HG03108 (cell line): Measurements from ENCODE around the gene PROX2.

Experiments used
- ATAC-seq: cut with Tn5 transposase; IDR thresholded peaks from one replicate; pipeline ENCODE4 v1.9.1; 2021; ENCODE audit warnings: moderate library complexity; ENCODE audit not compliant: unreplicated experiment

The PROX2 gene

GRCh38 chr14:74879427-74880182, 3.7 kb upstream of the PROX2 start:
- ATAC-seq: no peak

GRCh38 chr14:74875204-74875603, 741 bp downstream of the PROX2 start:
- ATAC-seq: no peak

- no peak for ATAC-seq
Measured at GRCh38 chr14:74871819-74872218, 4.1 kb downstream of the PROX2 start.

GRCh38 chr14:74868739-74869138, 7.2 kb downstream of the PROX2 start:
- ATAC-seq: no peak

- ATAC-seq: no peak
Measured at GRCh38 chr14:74867673-74868072, 8.3 kb downstream of the PROX2 start.

- ATAC-seq: no peak
Measured at GRCh38 chr14:74866708-74867389, 9.1 kb downstream of the PROX2 start.

- no peak for ATAC-seq
Measured at GRCh38 chr14:74865156-74865555, 10.8 kb downstream of the PROX2 start.

GRCh38 chr14:74864198-74864597, 11.7 kb downstream of the PROX2 start:
- no peak for ATAC-seq

- ATAC-seq: no peak
Measured at GRCh38 chr14:74863274-74863673, 12.7 kb downstream of the PROX2 start.

- no peak for ATAC-seq
Measured at GRCh38 chr14:74861734-74862090, 14.2 kb downstream of the PROX2 start.

- no peak for ATAC-seq
Measured at GRCh38 chr14:74860899-74861733, 14.8 kb downstream of the PROX2 start.

- ATAC-seq: no peak
Measured at GRCh38 chr14:74859757-74860552, 16.0 kb downstream of the PROX2 start.

GRCh38 chr14:74858022-74858421, 17.9 kb downstream of the PROX2 start:
- no peak for ATAC-seq

GRCh38 chr14:74856366-74856765, 19.6 kb downstream of the PROX2 start:
- ATAC-seq: no peak

- ATAC-seq: no peak
Measured at GRCh38 chr14:74855945-74856344, 20.0 kb downstream of the PROX2 start.

GRCh38 chr14:74855021-74855420, 20.9 kb downstream of the PROX2 start:
- no peak for ATAC-seq

- no peak for ATAC-seq
Measured at GRCh38 chr14:74853581-74853980, 22.4 kb downstream of the PROX2 start.

- no peak for ATAC-seq
Measured at GRCh38 chr14:74852922-74853530, 22.9 kb downstream of the PROX2 start.

- no peak for ATAC-seq
Measured at GRCh38 chr14:74848768-74849167, 27.2 kb downstream of the PROX2 start.

- no peak for ATAC-seq
Measured at GRCh38 chr14:74846968-74847665, 28.8 kb downstream of the PROX2 start.
